GM23338 (cell line): ENCODE data around the gene PPP2R3B. TPM values are rescaled to one million over a fixed set of nuclear protein-coding genes. Genes with fewer than 3 reads are reported as not detected.

Experiments
- ATAC-seq: fragments of 200-7000 bp; cut with Tn5 transposase; 3 replicates; pipeline ENCODE4 v1.9.1; 2020
- DNase-seq: peaks from one replicate; pipeline ENCODE4 v3.0.0-alpha.2; 2015; ENCODE audit warnings: low spot score
- H2AFZ ChIP-seq: fragments of 200-600 bp; sonication (generic); 2 replicates; pipeline ENCODE4 v1.8.0; 2016; ENCODE audit warnings: antibody characterized with exemption, mild to moderate bottlenecking, moderate library complexity
- H3F3A ChIP-seq: fragments of 200-600 bp; sonication (generic); replicated peaks from 2 replicates; pipeline ENCODE4 v1.8.0; 2017; ENCODE audit warnings: antibody characterized with exemption, mixed run types, low read depth
- H3K27ac ChIP-seq: fragments of 200-600 bp; sonication (generic); 2 replicates; pipeline ENCODE4 v1.6.1; 2016; ENCODE audit warnings: low read depth
- H3K27me3 ChIP-seq: fragments of 200-600 bp; sonication (generic); 2 replicates; pipeline ENCODE4 v1.8.0; 2016; ENCODE audit warnings: mild to moderate bottlenecking, mixed run types, moderate library complexity; ENCODE audit not compliant: insufficient read depth
- H3K36me3 ChIP-seq: fragments of 200-600 bp; sonication (generic); 2 replicates; pipeline ENCODE4 v1.8.0; 2016; ENCODE audit warnings: mild to moderate bottlenecking; ENCODE audit not compliant: insufficient read depth
- H3K4me1 ChIP-seq: fragments of 200-600 bp; sonication (generic); 2 replicates; pipeline ENCODE4 v1.8.0; 2016; ENCODE audit warnings: mild to moderate bottlenecking, moderate library complexity; ENCODE audit not compliant: insufficient read depth
- H3K4me2 ChIP-seq: fragments of 200-600 bp; sonication (generic); 2 replicates; pipeline ENCODE4 v1.7.1; 2017; ENCODE audit warnings: mixed run types
- H3K4me3 ChIP-seq: fragments of 200-600 bp; sonication (generic); 2 replicates; pipeline ENCODE4 v1.6.1; 2016; ENCODE audit warnings: mixed run types
- H3K79me2 ChIP-seq: fragments of 200-600 bp; sonication (generic); replicated peaks from 2 replicates; pipeline ENCODE4 v1.8.0; 2017; ENCODE audit warnings: mild to moderate bottlenecking; ENCODE audit not compliant: insufficient read depth
- H3K9me2 ChIP-seq: fragments of 200-600 bp; sonication (generic); 2 replicates; pipeline ENCODE4 v1.8.0; 2017; ENCODE audit not compliant: insufficient read depth
- H4K20me1 ChIP-seq: fragments of 200-600 bp; sonication (generic); replicated peaks from 2 replicates; pipeline ENCODE4 v1.8.0; 2017; ENCODE audit warnings: mild to moderate bottlenecking; ENCODE audit not compliant: insufficient read depth
- H3K27ac Mint-ChIP-seq: 2 replicates; pipeline ENCODE4 v1.8.0; 2020; ENCODE audit warnings: inconsistent platforms, mild to moderate bottlenecking, moderate library complexity, mixed read lengths
- H3K27me3 Mint-ChIP-seq: 3 replicates; pipeline ENCODE4 v1.8.0; 2022; ENCODE audit warnings: low read depth, mild to moderate bottlenecking, moderate library complexity, mixed read lengths, inconsistent platforms; ENCODE audit not compliant: insufficient read depth, poor library complexity
- H3K36me3 Mint-ChIP-seq: 3 replicates; pipeline ENCODE4 v1.8.0; 2021; ENCODE audit warnings: low read depth, mild to moderate bottlenecking, inconsistent platforms, moderate library complexity, mixed read lengths
- H3K4me1 Mint-ChIP-seq: 3 replicates; pipeline ENCODE4 v1.8.0; 2020; ENCODE audit warnings: mild to moderate bottlenecking, inconsistent platforms, mixed read lengths
- H3K4me3 Mint-ChIP-seq: 3 replicates; pipeline ENCODE4 v1.8.0; 2021; ENCODE audit warnings: moderate library complexity, mild to moderate bottlenecking, inconsistent platforms, mixed read lengths
- H3K9me3 Mint-ChIP-seq: 3 replicates; pipeline ENCODE4 v1.8.0; 2020; ENCODE audit warnings: moderate library complexity, mild to moderate bottlenecking, inconsistent platforms, mixed read lengths
- CREB1 ChIP-seq: fragments of 250-450 bp; sonication (Bioruptor Pico); IDR thresholded peaks from 2 replicates; pipeline ENCODE4 v1.5.0; 2020; ENCODE audit warnings: low read depth, mild to moderate bottlenecking, moderate library complexity
- CTCF ChIP-seq, 2 experiments: fragments of 200-600 bp in 1 of 2; sonication (generic) in 1 of 2; conservative IDR thresholded peaks; 2 replicates each; pipeline versions ENCODE4 v1.5.1 to v1.6.1; 2016 to 2017; ENCODE audit warnings: antibody characterized with exemption in 2 of 2, low read depth in 2 of 2, mild to moderate bottlenecking in 2 of 2, moderate library complexity in 1 of 2
- ETS1 ChIP-seq: IDR thresholded peaks from 2 replicates; pipeline ENCODE4 v1.6.1; 2016; ENCODE audit warnings: antibody characterized with exemption
- EZH2 ChIP-seq: fragments of 200-600 bp; sonication (generic); IDR thresholded peaks from one replicate; pipeline ENCODE4 v1.8.0; 2017; ENCODE audit warnings: antibody characterized with exemption, mild to moderate bottlenecking, low read depth; ENCODE audit not compliant: unreplicated experiment
- EZH2phosphoT487 ChIP-seq: fragments of 200-600 bp; sonication (generic); IDR thresholded peaks from one replicate; pipeline ENCODE4 v1.8.1; 2018; ENCODE audit warnings: antibody characterized with exemption; ENCODE audit not compliant: unreplicated experiment
- JUNB ChIP-seq: IDR thresholded peaks from one replicate; pipeline ENCODE4 v1.6.1; 2016; ENCODE audit warnings: antibody characterized with exemption; ENCODE audit not compliant: unreplicated experiment
- NANOG ChIP-seq: IDR thresholded peaks from 2 replicates; pipeline ENCODE4 v1.6.1; 2016; ENCODE audit warnings: antibody characterized with exemption, borderline replicate concordance
- POLR2AphosphoS5 ChIP-seq: IDR thresholded peaks from 2 replicates; pipeline ENCODE4 v1.6.1; 2016; ENCODE audit warnings: antibody characterized with exemption, low read depth
- STAT1 ChIP-seq: IDR thresholded peaks from one replicate; pipeline ENCODE4 v1.6.1; 2016; ENCODE audit warnings: antibody characterized with exemption; ENCODE audit not compliant: unreplicated experiment
- ZNF114 ChIP-seq: fragments of 250-450 bp; sonication (Bioruptor Pico); IDR thresholded peaks from 2 replicates; pipeline ENCODE4 v1.5.0; 2020; ENCODE audit warnings: mild to moderate bottlenecking, moderate library complexity
- ZNF462 ChIP-seq: fragments of 250-450 bp; sonication (Bioruptor Pico); IDR thresholded peaks from 2 replicates; pipeline ENCODE4 v1.5.0; 2020; ENCODE audit warnings: mild to moderate bottlenecking, moderate library complexity
- polyA plus RNA-seq: library from polyadenylated mRNA; unstranded; fragments of >200 nt; fragmentation: Nextera tagmentation; extraction: Ambion mirVana; gene quantifications from 2 replicates; pipeline ENCODE4 v1.2.1, GENCODE V29; 2016
- total RNA-seq: library from RNA; depleted of rRNA; stranded (reverse); fragments of >200 nt; shearing (Covaris generic); gene quantifications from 2 replicates; pipeline ENCODE4 v1.2.3, GENCODE V29; 2014

PPP2R3B gene
- total and polyA plus RNA-seq, 2 experiments from 2014 or later = 50.1 to 104 TPM

- Histone ChIP-seq H3K4me2 (no peak overlapping the region), H3K4me1 (no peaks in the 10 kb centered on the region), H3K4me3 (no peak overlapping the region), H3K27ac (no peak overlapping the region), H2AFZ (no peak overlapping the region), H3K27me3 (0 out of 2 replicates have a peak, but pooled peaks cover 2% of the 10 kb centered on the region), H3F3A (no peaks in the 10 kb centered on the region), H3K9me2 (no peaks in the 10 kb centered on the region), H3K79me2 (0 out of 2 replicates have a peak, but pooled peaks cover 2% of the 10 kb centered on the region), H4K20me1 (no peaks in the 10 kb centered on the region), H3K36me3 (no peaks in the 10 kb centered on the region)
- TF ChIP-seq EZH2phosphoT487 (no peak), POLR2AphosphoS5 (no peak), CREB1 (CRISPR knock-in tag) (no peak), JUNB (no peak), ETS1 (no peak), ZNF462 (CRISPR knock-in tag) (no peak), NANOG (no peak), EZH2 (no peak), STAT1 (no peak), ZNF114 (CRISPR knock-in tag) (no peak), CTCF (conservative IDR thresholded peaks at IDR 0.05; ENCODE audit: low read depth in 2 of 2) (no peak)
- Mint-ChIP-seq H3K9me3 (peaks cover 29% of the 10 kb centered on the region), H3K27ac (no peak overlapping the region), H3K36me3 (peaks cover 37% of the 10 kb centered on the region), H3K4me1 (peaks cover 3% of the 10 kb centered on the region; the same call in 1 of the 3 replicates), H3K27me3 (peaks cover 18% of the 10 kb centered on the region), H3K4me3 (no peak overlapping the region)
- no peak for ATAC-seq
- DNase-seq = no peak
Observed at GRCh38 chrX:334971-335757, 51.5 kb downstream of the PPP2R3B start.
